Measurements from ENCODE around the gene SDK2. TPM values are rescaled to one million over a fixed set of nuclear protein-coding genes. Genes with fewer than 3 reads are reported as not detected.

SDK2 gene
- total and polyA plus RNA-seq, 2 of the 4 experiments (the other 2 are of a cell fraction): under 0.01 to 0.03 TPM

GRCh38 chr17:73304438-73304837, 339.8 kb downstream of the SDK2 start:
- no peak for DNase-seq
- H3K56ac ChIP-seq (ENCODE audit: extremely low read depth, insufficient read depth, low read length): peak overlapping the region; percentile 95; the same call in 1 of the 2 replicates
- no peak for TF ChIP-seq NFE2L2 (IDR thresholded peaks at IDR 0.05; ENCODE audit: low read depth, low read length)
- no peak for TF ChIP-seq RCOR1 (IDR thresholded peaks at IDR 0.05; ENCODE audit: insufficient replicate concordance, low read length)
- TF ChIP-seq MAFK (IDR thresholded peaks at IDR 0.05; ENCODE audit: low read depth, low read length): no peak
- TF ChIP-seq RFX5 (IDR thresholded peaks at IDR 0.05; ENCODE audit: low read depth, low read length): no peak
- TF ChIP-seq CEBPB (IDR thresholded peaks at IDR 0.05; ENCODE audit: low read depth, low read length): no peak
- no peak for TF ChIP-seq CHD1 (IDR thresholded peaks at IDR 0.05; ENCODE audit: low read depth, low read length)
- TF ChIP-seq ELK1 (IDR thresholded peaks at IDR 0.05; ENCODE audit: borderline replicate concordance, low read depth, low read length): no peak
- peak; percentile 56; the same call in 1 of the 2 replicates for TF ChIP-seq USF2 (IDR thresholded peaks at IDR 0.05; ENCODE audit: low read depth, low read length)
- TF ChIP-seq POLR2A (IDR thresholded peaks at IDR 0.05; ENCODE audit: low read depth, low read length): no peak
- no peak for TF ChIP-seq MAZ (IDR thresholded peaks at IDR 0.05; ENCODE audit: borderline replicate concordance, low read depth, low read length)
- TF ChIP-seq BHLHE40 (IDR thresholded peaks at IDR 0.05; ENCODE audit: low read depth, low read length): peak; percentile 51; the same call in 1 of the 2 replicates
- peak overlapping the region; percentile 53 for H3K18ac ChIP-seq (ENCODE audit: low read depth, low read length)
- H3K9me1 ChIP-seq (ENCODE audit: insufficient read depth, low read length): peaks cover 20% of the 10 kb centered on the region
- no peaks in the 10 kb centered on the region for H3K9me3 ChIP-seq (ENCODE audit: control insufficient read depth, insufficient read depth, low read length)
- peaks cover 20% of the 10 kb centered on the region for H4K20me1 ChIP-seq (ENCODE audit: insufficient read depth, low read length)
- H3K27me3 ChIP-seq (ENCODE audit: control insufficient read depth, insufficient read depth, low read length): no peaks in the 10 kb centered on the region
- H2BK20ac ChIP-seq (ENCODE audit: low read depth, low read length): peak overlapping the region; percentile 85
- H3K9ac ChIP-seq (ENCODE audit: low read depth, low read length): peak overlapping the region; percentile 74
- peak overlapping the region; percentile 86 for H2BK5ac ChIP-seq (ENCODE audit: low read depth, low read length, poor library complexity, severe bottlenecking)
- peak overlapping the region; percentile 96 for H4K91ac ChIP-seq (ENCODE audit: insufficient read depth, low read depth, low read length)
- peak overlapping the region; percentile 92 for H3K14ac ChIP-seq (replicated peaks; ENCODE audit: low read depth, low read length)
- peaks cover 6% of the 10 kb centered on the region; the same call in 1 of the 2 replicates for H3K36me3 ChIP-seq (ENCODE audit: control insufficient read depth, insufficient read depth, low read length)
- peak overlapping the region; percentile 85 for H3K4me2 ChIP-seq (ENCODE audit: low read depth, low read length)
- H4K5ac ChIP-seq (ENCODE audit: low read depth, low read length): peak overlapping the region; percentile 66
- BruUV-seq (replicated peaks): no TSS peak
- H3K4me1 ChIP-seq (ENCODE audit: control insufficient read depth, insufficient read depth, low read length): peaks cover 41% of the 10 kb centered on the region
- peaks cover 17 to 61% of the 10 kb centered on the region in 2 experiments for H3K79me1 ChIP-seq (ENCODE audit: low read depth in 1 of 2, low read length in 2 of 2)
- intact Hi-C loops (cut with micrococcal nuclease) (no loop called here), dilution Hi-C loops (cut with HindIII; ENCODE audit: low sequenced_read_pairs, unreplicated experiment) (no loop called here), in situ Hi-C loops (cut with MboI; ENCODE audit: low sequenced_read_pairs) (no loop called here)
- H3K4ac ChIP-seq (ENCODE audit: low read depth, low read length): peak overlapping the region; percentile 98
- H2AK9ac ChIP-seq (replicated peaks; ENCODE audit: low read depth, low read length, poor library complexity): peak overlapping the region; percentile 92
- peak overlapping the region; percentile 99 for H2AK5ac ChIP-seq (ENCODE audit: low read depth, low read length)
- CTCF ChIA-PET: no interaction called here
- WGBS, 2 experiments (ENCODE audit: extremely low coverage in 2 of 2, insufficient read length in 1 of 2): no CpG with 5 or more reads among the region's 8 CpGs
- POLR2A ChIA-PET (ENCODE audit: unreplicated experiment): no interaction called here
- peak overlapping the region; percentile 90 to 99 for H4K8ac ChIP-seq (ENCODE audit: low read depth in 2 of 2, low read length in 2 of 2)
- H2AFZ ChIP-seq (replicated peaks; ENCODE audit: low read length, poor library complexity): no peak overlapping the region
- ATAC-seq (ENCODE audit: low read depth): no peak
- H3K23ac ChIP-seq (ENCODE audit: low read depth, low read length): peak overlapping the region; percentile 97
- H2BK15ac ChIP-seq (ENCODE audit: low read depth, low read length): peak overlapping the region; percentile 71
- H2BK120ac ChIP-seq (ENCODE audit: low read depth, low read length): peak overlapping the region; percentile 92
- H3K4me3 ChIP-seq (ENCODE audit: insufficient read depth, low read depth, low read length): no peak overlapping the region
- H3K27ac ChIP-seq (ENCODE audit: insufficient read depth, low read length): peak overlapping the region; percentile 90
